ENCODE data around the gene MYOD1. TPM values are rescaled to one million over a fixed set of nuclear protein-coding genes. Genes with fewer than 3 reads are reported as not detected.

The MYOD1 gene
- total RNA-seq, 1 experiment from 2014 or later = not detected

- RAD21 ChIA-PET (ENCODE audit: low non-redundant PET in 1 of 2, low total read pairs in 2 of 2, uncharacterized antibody in 2 of 2, unreplicated experiment in 2 of 2) = no interaction called here
- POLR2A ChIA-PET = no interaction called here
- no peak overlapping the region for H2AFZ ChIP-seq (ENCODE audit: low read depth, low read length, poor library complexity, severe bottlenecking)
- TF ChIP-seq EGR1 (IDR thresholded peaks at IDR 0.05; ENCODE audit: low read depth) = no peak
- ATAC-seq (no peak), DNase-seq (ENCODE audit: low read depth, low spot score) (no peak)
- BruUV-seq (replicated peaks) = no TSS peak
- no peaks in the 10 kb centered on the region for H3K79me2 ChIP-seq (ENCODE audit: insufficient read depth, low read length)
- no peak overlapping the region for H3K4me3 ChIP-seq (replicated peaks in 1 of 2; ENCODE audit: low read depth in 1 of 2, low read length in 2 of 2)
- CTCF ChIA-PET = no interaction called here
- no peaks in the 10 kb centered on the region for H3K4me1 ChIP-seq (ENCODE audit: control insufficient read depth in 1 of 2, insufficient read depth in 2 of 2, low read length in 2 of 2)
- no peak overlapping the region for H3K9ac ChIP-seq (ENCODE audit: low read length)
- no peaks in the 10 kb centered on the region for H4K20me1 ChIP-seq (ENCODE audit: insufficient read depth)
- H3K27me3 ChIP-seq (ENCODE audit: insufficient read depth, low read length) = peaks cover 20% of the 10 kb centered on the region; the same call in 1 of the 2 replicates
- H3K9me3 ChIP-seq (ENCODE audit: control insufficient read depth in 1 of 2, insufficient read depth in 1 of 2, low read depth in 1 of 2, low read length in 2 of 2) = no peaks in the 10 kb centered on the region
- no peak overlapping the region for H3K4me2 ChIP-seq (ENCODE audit: low read length)
- intact Hi-C loops (cut with micrococcal nuclease) = no loop called here
- H3K27ac ChIP-seq (ENCODE audit: low read depth, low read length) = no peak overlapping the region
- H3K9me2 ChIP-seq (ENCODE audit: insufficient read depth) = no peaks in the 10 kb centered on the region
- no peaks in the 10 kb centered on the region for H3K36me3 ChIP-seq (ENCODE audit: control insufficient read depth in 1 of 2, insufficient read depth in 2 of 2, low read length in 2 of 2)
Measured at GRCh38 chr11:17752144-17752543, 32.8 kb downstream of the MYOD1 start.

GRCh38 chr11:17753153-17753552, 33.8 kb downstream of the MYOD1 start:
- no peak overlapping the region for H3K27ac ChIP-seq (ENCODE audit: low read depth, low read length)
- H3K4me1 ChIP-seq (ENCODE audit: control insufficient read depth in 1 of 2, insufficient read depth in 2 of 2, low read length in 2 of 2) = no peaks in the 10 kb centered on the region
- H3K9me3 ChIP-seq (ENCODE audit: control insufficient read depth in 1 of 2, insufficient read depth in 1 of 2, low read depth in 1 of 2, low read length in 2 of 2) = no peaks in the 10 kb centered on the region
- H3K27me3 ChIP-seq (ENCODE audit: insufficient read depth, low read length) = peaks cover 20% of the 10 kb centered on the region; the same call in 1 of the 2 replicates
- BruUV-seq (replicated peaks) = no TSS peak
- intact Hi-C loops (cut with micrococcal nuclease) = no loop called here
- CTCF ChIA-PET = no interaction called here
- no peaks in the 10 kb centered on the region for H3K79me2 ChIP-seq (ENCODE audit: insufficient read depth, low read length)
- no peak overlapping the region for H3K4me2 ChIP-seq (ENCODE audit: low read length)
- no peak overlapping the region for H3K4me3 ChIP-seq (replicated peaks in 1 of 2; ENCODE audit: low read depth in 1 of 2, low read length in 2 of 2)
- no peak for ATAC-seq
- H2AFZ ChIP-seq (ENCODE audit: low read depth, low read length, poor library complexity, severe bottlenecking) = no peak overlapping the region
- RAD21 ChIA-PET (ENCODE audit: low non-redundant PET in 1 of 2, low total read pairs in 2 of 2, uncharacterized antibody in 2 of 2, unreplicated experiment in 2 of 2) = no interaction called here
- H3K9ac ChIP-seq (ENCODE audit: low read length) = no peak overlapping the region
- DNase-seq (ENCODE audit: low read depth, low spot score) = no peak
- no peaks in the 10 kb centered on the region for H3K9me2 ChIP-seq (ENCODE audit: insufficient read depth)
- H4K20me1 ChIP-seq (ENCODE audit: insufficient read depth) = no peaks in the 10 kb centered on the region
- POLR2A ChIA-PET = no interaction called here
- no peaks in the 10 kb centered on the region for H3K36me3 ChIP-seq (ENCODE audit: control insufficient read depth in 1 of 2, insufficient read depth in 2 of 2, low read length in 2 of 2)
- TF ChIP-seq MAX (IDR thresholded peaks at IDR 0.05) (no peak), ZNF274 (IDR thresholded peaks at IDR 0.05; ENCODE audit: low read depth, low read length) (no peak), SP1 (IDR thresholded peaks at IDR 0.05; ENCODE audit: low read depth) (no peak), RAD21 (IDR thresholded peaks at IDR 0.05; ENCODE audit: low read depth) (no peak), EGR1 (IDR thresholded peaks at IDR 0.05; ENCODE audit: low read depth) (no peak), POLR2AphosphoS5 (IDR thresholded peaks at IDR 0.05; ENCODE audit: low read depth, low read length) (no peak), ZBTB33 (IDR thresholded peaks at IDR 0.05; ENCODE audit: extremely low read depth, insufficient replicate concordance, low read length) (no peak), ATF3 (IDR thresholded peaks at IDR 0.05) (no peak), JUND (IDR thresholded peaks at IDR 0.05) (no peak), ZFX (IDR thresholded peaks at IDR 0.05) (no peak), REST (IDR thresholded peaks at IDR 0.05; ENCODE audit: low read depth) (no peak), CBX3 (IDR thresholded peaks at IDR 0.05; ENCODE audit: low read depth) (no peak), CEBPB (IDR thresholded peaks at IDR 0.05; ENCODE audit: low read depth) (no peak), CTCF (IDR thresholded peaks at IDR 0.05 in 2 of 3, conservative IDR thresholded peaks at IDR 0.05 in 1 of 3; ENCODE audit: borderline replicate concordance in 1 of 3, insufficient read depth in 1 of 3, low read depth in 2 of 3, low read length in 2 of 3) (no peak)
